GM08714 (cell line): ENCODE data around the gene FAF1.

Experiments used
- H3K4me3 ChIP-seq: fragments of 200-500 bp; sonication (Bioruptor generic); 2 replicates; pipeline ENCODE4 v1.5.1; 2014; ENCODE audit warnings: mild to moderate bottlenecking, low read length, inconsistent platforms
- ZNF274 ChIP-seq: IDR thresholded peaks from 2 replicates; pipeline ENCODE4 v1.6.1; 2012; ENCODE audit warnings: mild to moderate bottlenecking, low read depth, low read length

FAF1 gene

DNA sequence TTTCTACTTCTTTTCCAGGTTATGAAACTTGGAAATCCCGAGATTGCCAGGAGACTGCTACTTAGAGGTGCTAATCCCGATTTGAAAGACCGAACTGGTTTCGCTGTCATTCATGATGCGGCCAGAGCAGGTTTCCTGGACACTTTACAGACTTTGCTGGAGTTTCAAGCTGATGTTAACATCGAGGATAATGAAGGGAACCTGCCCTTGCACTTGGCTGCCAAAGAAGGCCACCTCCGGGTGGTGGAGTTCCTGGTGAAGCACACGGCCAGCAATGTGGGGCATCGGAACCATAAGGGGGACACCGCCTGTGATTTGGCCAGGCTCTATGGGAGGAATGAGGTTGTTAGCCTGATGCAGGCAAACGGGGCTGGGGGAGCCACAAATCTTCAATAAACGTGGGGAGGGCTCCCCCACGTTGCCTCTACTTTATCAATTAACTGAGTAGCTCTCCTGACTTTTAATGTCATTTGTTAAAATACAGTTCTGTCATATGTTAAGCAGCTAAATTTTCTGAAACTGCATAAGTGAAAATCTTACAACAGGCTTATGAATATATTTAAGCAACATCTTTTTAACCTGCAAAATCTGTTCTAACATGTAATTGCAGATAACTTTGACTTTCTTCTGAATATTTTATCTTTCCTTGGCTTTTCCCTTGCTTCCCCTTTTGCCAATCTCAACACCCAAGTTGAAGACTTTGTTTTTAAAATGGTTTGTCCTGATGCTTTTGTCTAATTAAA, 14.0 kb upstream of the FAF1 start:
- no peak overlapping the region for H3K4me3 ChIP-seq
- TF ChIP-seq ZNF274 = no peak

DNA sequence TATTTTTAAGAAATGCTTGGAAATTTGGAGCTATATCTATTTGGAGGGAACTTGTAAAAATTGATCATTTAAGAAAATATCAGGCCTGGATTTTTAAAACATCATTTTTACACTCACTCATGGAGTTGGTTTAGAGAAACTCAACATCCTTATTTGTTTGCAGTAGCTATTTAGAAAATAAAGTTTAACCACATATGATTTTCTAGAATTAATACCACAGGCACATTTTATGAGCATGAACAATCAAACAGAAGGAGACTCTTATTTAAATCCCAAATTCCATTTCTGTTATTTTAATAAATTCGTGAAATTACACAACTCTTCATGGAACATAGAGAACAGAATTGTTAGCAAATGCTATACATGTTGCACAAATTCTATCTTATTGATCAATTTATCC, 13.2 kb upstream of the FAF1 start:
- no peak for TF ChIP-seq ZNF274
- H3K4me3 ChIP-seq = no peak overlapping the region

DNA sequence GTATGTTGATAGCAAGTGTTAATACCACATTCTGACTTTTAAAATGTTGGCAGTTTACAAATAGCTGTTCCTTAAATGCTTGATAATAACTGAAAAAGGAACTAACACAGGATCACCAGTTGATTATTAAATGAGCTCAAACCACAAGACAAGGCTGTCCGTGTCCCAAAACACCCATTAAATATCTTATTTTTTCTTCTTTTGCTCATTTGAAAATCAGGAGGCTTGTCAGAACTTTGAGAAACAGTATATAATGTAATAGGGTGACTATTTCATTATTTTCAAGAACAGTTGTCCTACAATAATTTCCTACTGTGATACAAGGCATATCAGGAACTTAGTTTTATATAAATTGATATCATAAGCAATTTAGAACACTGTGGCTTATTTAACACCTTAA, 12.7 kb upstream of the FAF1 start:
- H3K4me3 ChIP-seq = no peak overlapping the region; the same call in 1 of the 2 replicates
- TF ChIP-seq ZNF274 = no peak

DNA sequence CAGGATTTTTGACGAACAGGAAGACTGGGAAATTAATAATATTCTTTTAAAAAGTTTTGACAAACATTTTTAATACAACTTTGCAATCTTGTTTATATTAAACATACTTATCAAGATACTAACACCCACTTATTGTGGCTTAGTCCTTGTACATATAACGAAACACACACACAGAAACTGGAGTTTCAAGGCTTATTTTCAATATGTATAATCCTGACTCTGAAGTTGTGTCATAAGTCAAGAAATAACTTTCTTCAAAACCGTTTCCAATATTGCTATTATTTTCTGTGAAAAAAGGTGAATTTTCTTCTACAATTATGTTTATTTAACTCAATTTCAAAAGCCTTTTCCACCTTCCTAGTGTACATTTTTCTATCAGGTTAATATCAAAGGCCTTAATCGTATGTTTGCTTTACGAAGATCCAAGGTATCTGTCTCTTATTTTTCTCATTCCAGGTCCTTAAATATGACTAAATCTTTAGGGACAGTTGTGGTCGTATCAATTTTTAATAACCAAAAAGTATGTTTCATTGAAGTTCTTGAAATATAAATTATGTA, 11.8 kb upstream of the FAF1 start:
- H3K4me3 ChIP-seq = peak overlapping the region; percentile 93; the same call in 1 of the 2 replicates
- no peak for TF ChIP-seq ZNF274

DNA sequence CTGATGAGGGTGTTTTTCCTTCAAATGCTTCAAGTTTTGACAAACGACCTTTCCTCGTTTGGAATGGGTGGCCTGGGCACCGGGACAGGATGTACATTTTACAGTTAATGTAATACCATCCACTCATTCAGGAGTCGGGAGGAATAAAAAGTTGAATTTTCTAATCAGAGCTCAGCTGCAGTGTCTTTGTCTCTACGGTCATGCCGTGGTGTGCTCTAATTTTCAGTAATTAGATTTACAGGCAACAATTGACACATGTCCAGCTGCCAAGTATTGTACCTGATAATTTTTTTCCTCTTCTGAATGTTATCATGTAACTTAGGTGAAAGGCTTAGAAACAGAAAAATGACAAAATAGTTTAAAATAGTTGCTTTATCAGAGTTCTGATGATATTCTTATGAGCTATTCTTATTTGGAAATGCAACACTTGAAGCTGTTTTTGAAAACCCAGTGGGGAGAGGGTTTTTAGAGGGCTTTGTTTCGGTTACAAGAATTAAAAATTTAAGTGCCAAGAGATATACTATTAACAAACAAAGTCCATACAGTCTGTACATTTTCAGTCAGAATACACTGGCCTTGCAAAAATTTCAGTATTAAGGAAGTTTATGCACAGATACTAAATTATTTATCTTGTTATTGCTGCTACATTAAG, 11.0 kb upstream of the FAF1 start:
- H3K4me3 ChIP-seq = peak overlapping the region; percentile 93
- no peak for TF ChIP-seq ZNF274

DNA sequence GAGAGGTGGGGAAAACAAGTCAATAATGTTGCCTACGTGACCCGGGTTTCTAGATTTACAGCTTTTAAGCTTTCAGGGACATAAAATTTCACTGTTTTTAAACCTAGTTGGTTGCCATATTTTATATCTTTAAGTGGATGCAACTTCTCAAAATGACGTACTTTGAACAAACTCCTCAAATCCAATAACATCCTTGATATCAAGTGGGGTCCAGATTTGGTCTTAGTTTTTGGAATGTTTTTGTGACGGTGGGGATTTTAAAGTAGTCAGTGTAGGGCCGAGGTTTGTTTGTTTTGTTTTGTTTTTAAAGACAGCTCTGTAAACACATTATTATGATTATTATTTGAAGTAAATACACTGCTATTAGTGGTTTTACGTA, 10.4 kb upstream of the FAF1 start:
- peak overlapping the region; percentile 93 for H3K4me3 ChIP-seq
- no peak for TF ChIP-seq ZNF274

DNA sequence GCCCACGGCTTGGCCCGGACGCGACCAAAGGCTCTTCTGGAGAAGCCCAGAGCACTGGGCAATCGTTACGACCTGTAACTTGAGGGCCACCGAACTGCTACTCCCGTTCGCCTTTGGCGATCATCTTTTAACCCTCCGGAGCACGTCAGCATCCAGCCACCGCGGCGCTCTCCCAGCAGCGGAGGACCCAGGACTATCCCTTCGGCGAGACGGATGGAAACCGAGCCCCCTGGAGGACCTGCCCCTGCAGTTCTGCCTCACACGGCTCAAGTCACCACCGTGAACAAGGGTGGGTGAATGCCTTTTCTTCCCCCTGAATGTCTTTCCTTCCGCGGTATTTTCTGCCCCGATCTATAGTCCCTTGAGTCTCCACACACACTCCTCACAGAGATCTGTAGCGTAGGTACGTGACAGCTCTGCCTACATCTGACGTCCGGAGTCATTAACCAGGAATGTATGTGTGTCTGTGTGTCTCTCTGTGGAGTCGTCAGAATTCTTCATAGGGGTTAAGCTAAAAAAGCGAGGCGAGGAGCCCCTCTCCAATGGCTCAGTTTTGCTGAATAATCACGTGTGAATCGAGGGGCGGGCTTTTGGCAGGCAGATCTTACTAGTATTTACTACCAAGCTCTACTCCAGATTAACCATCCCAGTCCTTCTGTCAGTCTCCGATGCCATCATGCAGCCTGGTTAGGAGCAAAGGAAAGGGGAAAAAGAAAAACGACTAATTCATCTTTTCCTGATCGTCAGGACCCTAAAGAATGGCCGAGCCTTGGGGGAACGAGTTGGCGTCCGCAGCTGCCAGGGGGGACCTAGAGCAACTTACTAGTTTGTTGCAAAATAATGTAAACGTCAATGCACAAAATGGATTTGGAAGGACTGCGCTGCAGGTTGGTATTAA, 9.8 kb upstream of the FAF1 start, which contains the start of gene CDKN2C:
Gene CDKN2C (plus strand): TSS at position 635 of the 898 bp plus-strand sequence. CDS start 124 bp downstream, at position 759.
- no peak for TF ChIP-seq ZNF274
- peak within 1 kb of the TSS; percentile 93 for H3K4me3 ChIP-seq

DNA sequence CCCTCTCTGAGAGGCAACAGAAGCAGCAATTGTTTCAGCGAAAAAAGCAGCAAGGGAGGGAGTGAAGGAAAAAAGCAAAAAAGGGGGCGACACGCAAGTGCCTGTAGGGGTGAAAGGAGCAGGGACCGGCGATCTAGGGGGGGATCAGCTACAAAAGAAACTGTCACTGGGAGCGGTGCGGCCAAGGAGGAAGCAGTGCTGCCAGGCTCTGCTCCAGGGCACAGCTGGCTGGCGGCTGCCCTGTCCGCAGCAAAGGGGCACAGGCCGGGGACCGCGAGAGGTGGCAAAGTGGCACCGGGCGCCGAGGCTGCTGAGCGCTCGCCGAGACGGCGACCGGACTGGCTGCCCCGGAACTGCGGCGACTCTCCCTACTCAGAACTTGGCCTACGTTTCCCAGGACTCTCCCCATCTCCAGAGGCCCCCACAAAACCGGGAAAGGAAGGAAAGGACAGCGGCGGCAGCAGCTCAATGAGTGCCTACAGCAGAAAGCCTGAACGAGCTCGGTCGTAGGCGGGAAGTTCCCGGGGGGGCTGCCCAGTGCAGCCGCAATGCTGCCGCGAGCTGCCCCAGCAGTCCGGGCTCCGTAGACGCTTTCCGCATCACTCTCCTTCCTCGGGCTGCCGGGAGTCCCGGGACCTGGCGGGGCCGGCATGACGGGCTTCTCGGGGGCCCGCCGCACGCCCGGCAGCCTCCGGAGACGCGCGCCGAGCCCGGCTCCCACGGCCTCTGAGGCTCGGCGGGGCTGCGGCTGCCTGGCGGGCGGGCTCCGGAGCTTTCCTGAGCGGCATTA, 8.9 kb upstream of the FAF1 start:
- TF ChIP-seq ZNF274 = no peak
- H3K4me3 ChIP-seq = peak overlapping the region; percentile 93

DNA sequence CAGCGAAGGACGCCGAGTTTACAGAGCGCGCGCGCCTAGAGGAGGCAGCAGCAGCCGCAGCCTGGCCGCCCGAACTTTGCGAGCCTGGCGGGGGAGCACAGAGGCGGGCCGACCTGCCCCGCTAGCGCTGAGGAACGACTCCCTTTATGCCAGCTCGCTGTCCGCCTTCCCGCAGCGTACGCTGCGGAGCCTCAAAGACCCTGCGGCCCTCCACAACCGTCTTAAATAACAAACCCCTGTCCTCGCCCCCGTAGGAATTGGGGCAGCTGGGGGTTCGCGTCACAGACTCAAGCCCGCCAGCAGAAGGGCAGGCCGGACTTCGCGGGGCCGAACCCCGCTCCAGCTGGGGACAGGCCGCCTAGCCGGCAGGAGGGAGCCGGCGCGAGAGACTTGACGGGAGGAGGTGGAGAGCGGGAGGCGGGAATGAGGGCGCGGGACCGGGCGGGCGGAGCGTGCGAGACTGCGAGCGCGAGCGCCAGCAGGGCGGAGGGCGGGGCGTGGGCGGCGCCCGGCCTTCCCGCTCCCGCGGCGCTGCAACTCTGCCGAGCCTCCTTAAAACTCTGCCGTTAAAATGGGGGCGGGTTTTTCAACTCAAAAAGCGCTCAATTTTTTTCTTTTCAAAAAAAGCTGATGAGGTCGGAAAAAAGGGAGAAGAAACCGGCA, 8.2 kb upstream of the FAF1 start:
- no peak for TF ChIP-seq ZNF274

DNA sequence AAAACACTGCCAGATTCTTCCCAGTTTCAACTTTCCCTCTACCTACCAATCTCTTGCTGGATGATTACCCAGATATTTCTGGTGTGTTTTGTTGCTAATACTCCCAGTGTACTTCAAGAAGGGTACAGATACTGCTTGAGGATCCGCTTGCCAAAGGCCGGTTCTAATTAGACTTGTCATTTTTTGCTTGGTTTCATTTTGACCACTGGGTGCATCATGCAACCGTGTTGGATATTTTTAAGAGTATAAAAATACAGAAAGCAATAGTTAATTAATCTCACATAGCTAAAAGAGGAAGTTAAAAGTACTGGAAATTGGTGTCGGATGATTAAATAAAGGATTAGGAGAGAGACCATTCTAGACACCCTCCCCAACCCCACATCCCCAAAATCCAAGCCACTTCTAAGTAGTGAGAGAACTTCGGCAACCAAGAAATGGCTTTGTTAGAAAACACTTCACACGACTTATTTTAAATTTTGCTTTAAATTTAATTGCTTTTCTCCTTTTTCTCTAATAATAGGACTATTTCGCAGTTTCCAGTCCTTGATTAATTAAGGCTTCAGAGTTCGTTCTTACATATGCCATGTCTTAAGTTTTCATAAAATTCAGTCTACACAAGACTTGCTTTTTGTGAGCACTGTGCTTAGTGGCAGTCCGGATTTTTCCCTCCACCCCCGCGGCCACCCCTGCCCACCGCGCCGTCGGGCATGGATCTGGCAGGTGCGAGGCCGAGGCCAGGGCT, 7.5 kb upstream of the FAF1 start:
- H3K4me3 ChIP-seq = peak overlapping the region; percentile 93
- no peak for TF ChIP-seq ZNF274

More for the DNA sequence above, 8.2 kb upstream of the FAF1 start:
- H3K4me3 ChIP-seq = peak overlapping the region; percentile 93

DNA sequence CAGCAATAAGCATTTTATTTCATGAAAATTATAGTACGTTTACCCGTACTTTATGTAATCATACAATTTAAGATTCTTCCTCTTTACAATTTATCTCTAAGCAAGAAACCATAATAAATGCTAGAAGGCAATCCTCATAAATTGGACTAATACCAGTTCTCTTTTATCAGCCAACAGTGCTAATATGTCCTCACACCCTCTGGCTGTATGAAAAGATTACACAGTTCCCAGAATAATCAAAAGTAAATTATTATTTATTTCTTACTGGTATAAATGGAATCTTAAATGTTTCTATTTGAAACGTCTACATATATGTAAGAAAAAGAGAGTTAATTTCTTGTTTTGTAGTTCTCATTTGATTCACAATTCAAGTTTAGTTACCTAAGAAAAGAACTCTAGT, 6.9 kb upstream of the FAF1 start:
- no peak overlapping the region for H3K4me3 ChIP-seq
- no peak for TF ChIP-seq ZNF274

DNA sequence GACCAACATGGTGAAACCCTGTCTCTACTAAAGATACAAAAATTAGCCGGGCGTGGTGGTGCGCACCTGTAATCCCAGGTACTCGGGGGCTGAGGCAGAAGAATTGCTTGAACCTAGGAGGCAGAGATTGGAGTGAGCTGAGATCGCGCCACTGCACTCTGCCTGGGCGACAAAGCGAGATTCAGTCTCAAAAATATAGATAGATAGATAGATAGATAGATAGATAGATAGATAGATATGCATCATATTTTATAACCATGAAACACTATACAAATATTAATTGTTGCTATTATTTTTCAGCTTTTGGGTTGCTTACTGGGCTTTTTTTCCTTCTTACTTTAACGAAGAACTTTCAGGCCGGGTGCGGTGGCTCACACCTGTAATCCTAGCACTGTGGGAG, 4.8 kb upstream of the FAF1 start:
- no peak overlapping the region for H3K4me3 ChIP-seq
- TF ChIP-seq ZNF274 = no peak

DNA sequence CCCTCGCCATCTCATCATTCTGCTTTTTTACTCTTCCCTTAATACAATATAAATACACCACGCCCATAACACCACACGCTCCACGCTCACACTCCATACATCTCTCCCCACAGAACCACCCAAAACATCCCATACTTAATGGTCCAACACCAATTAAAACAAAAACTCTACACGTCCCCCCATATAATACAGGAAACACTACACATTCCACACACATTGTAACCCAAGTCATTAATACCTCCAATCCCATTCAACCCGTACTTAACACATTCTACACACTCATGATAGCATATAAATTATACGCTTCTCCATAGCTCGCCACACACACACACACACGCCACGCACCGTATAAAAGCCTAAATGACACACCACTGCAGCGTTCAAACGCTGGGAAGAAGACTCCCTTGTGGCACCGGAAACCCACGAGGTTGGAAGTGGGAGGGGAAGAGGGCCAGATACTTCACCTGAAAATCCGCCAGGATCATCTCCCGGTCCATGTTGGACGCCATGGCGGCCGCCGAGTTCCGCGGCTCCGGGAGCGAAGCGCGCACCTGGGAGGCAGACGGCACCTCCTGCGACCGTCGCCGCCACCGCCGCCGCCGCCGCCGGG, 659 bp downstream of the FAF1 start:
- no peak for TF ChIP-seq ZNF274
- peak overlapping the region; percentile 91 for H3K4me3 ChIP-seq
